ENCODE data around the gene KDM5B.

KDM5B gene

GRCh38 chr1:202794051-202794740 lies 14.0 kb downstream of the KDM5B start:
- Histone ChIP-seq H3K36me3 (ENCODE audit: insufficient read depth, low read length) (no peaks in the 10 kb centered on the region), H3K27me3 (ENCODE audit: insufficient read depth, low read length, poor library complexity) (peaks cover 7% of the 10 kb centered on the region), H4K20me1 (ENCODE audit: insufficient read depth, low read length) (no peaks in the 10 kb centered on the region), H3K9ac (ENCODE audit: low read depth, low read length) (no peak overlapping the region), H3K27ac (ENCODE audit: low read length) (no peak overlapping the region), H2AFZ (ENCODE audit: low read depth, low read length) (no peak overlapping the region), H3K9me3 (ENCODE audit: insufficient read depth, low read length, severe bottlenecking) (no peaks in the 10 kb centered on the region), H3K79me2 (ENCODE audit: insufficient read depth, low read length) (no peaks in the 10 kb centered on the region), H3K4me2 (ENCODE audit: insufficient read depth, low read length) (no peak overlapping the region), H3K4me1 (ENCODE audit: insufficient read depth, low read length) (no peaks in the 10 kb centered on the region), H3K4me3 (ENCODE audit: low read depth in 1 of 2, low read length in 2 of 2) (no peak overlapping the region)
- no peak for DNase-seq
- no peak for TF ChIP-seq CTCF (IDR thresholded peaks at IDR 0.05; ENCODE audit: borderline replicate concordance, extremely low read depth, low read length, poor library complexity, severe bottlenecking)
- TF ChIP-seq EZH2 (IDR thresholded peaks at IDR 0.05; ENCODE audit: borderline replicate concordance, low read depth, low read length, severe bottlenecking) = no peak
- no peak for ATAC-seq (ENCODE audit: insufficient read depth, low read depth)

GRCh38 chr1:202791077-202791747 lies 17.0 kb downstream of the KDM5B start:
- Histone ChIP-seq H3K4me1 (ENCODE audit: insufficient read depth, low read length) (no peaks in the 10 kb centered on the region), H3K79me2 (ENCODE audit: insufficient read depth, low read length) (no peaks in the 10 kb centered on the region), H3K9me3 (ENCODE audit: insufficient read depth, low read length, severe bottlenecking) (no peaks in the 10 kb centered on the region), H3K9ac (ENCODE audit: low read depth, low read length) (no peak overlapping the region), H4K20me1 (ENCODE audit: insufficient read depth, low read length) (no peaks in the 10 kb centered on the region), H3K27me3 (ENCODE audit: insufficient read depth, low read length, poor library complexity) (peaks cover 7% of the 10 kb centered on the region), H3K27ac (ENCODE audit: low read length) (no peak overlapping the region), H3K36me3 (ENCODE audit: insufficient read depth, low read length) (no peaks in the 10 kb centered on the region), H3K4me3 (ENCODE audit: low read depth in 1 of 2, low read length in 2 of 2) (no peak overlapping the region), H3K4me2 (ENCODE audit: insufficient read depth, low read length) (no peak overlapping the region), H2AFZ (ENCODE audit: low read depth, low read length) (no peak overlapping the region)
- ATAC-seq (ENCODE audit: insufficient read depth, low read depth) = no peak
- TF ChIP-seq CTCF (IDR thresholded peaks at IDR 0.05; ENCODE audit: borderline replicate concordance, extremely low read depth, low read length, poor library complexity, severe bottlenecking) (no peak), EZH2 (IDR thresholded peaks at IDR 0.05; ENCODE audit: borderline replicate concordance, low read depth, low read length, severe bottlenecking) (no peak)
- DNase-seq = no peak

- ATAC-seq (ENCODE audit: insufficient read depth, low read depth) = no peak
- Histone ChIP-seq H3K79me2 (ENCODE audit: insufficient read depth, low read length) (no peaks in the 10 kb centered on the region), H4K20me1 (ENCODE audit: insufficient read depth, low read length) (no peaks in the 10 kb centered on the region), H3K4me3 (ENCODE audit: low read depth in 1 of 2, low read length in 2 of 2) (no peak overlapping the region), H3K9ac (ENCODE audit: low read depth, low read length) (no peak overlapping the region), H3K27me3 (ENCODE audit: insufficient read depth, low read length, poor library complexity) (no peaks in the 10 kb centered on the region), H2AFZ (ENCODE audit: low read depth, low read length) (no peak overlapping the region), H3K9me3 (ENCODE audit: insufficient read depth, low read length, severe bottlenecking) (no peaks in the 10 kb centered on the region), H3K4me1 (ENCODE audit: insufficient read depth, low read length) (no peaks in the 10 kb centered on the region), H3K36me3 (ENCODE audit: insufficient read depth, low read length) (no peaks in the 10 kb centered on the region), H3K27ac (ENCODE audit: low read length) (no peak overlapping the region), H3K4me2 (ENCODE audit: insufficient read depth, low read length) (no peak overlapping the region)
- TF ChIP-seq EZH2 (IDR thresholded peaks at IDR 0.05; ENCODE audit: borderline replicate concordance, low read depth, low read length, severe bottlenecking) (no peak), CTCF (IDR thresholded peaks at IDR 0.05; ENCODE audit: borderline replicate concordance, extremely low read depth, low read length, poor library complexity, severe bottlenecking) (no peak)
- DNase-seq = no peak
Measured at GRCh38 chr1:202788800-202789199, 19.4 kb downstream of the KDM5B start.
